Endometrial microvascular endothelial cells (primary cell): Measurements from ENCODE around the gene RPGRIP1. TPM values are rescaled to one million over a fixed set of nuclear protein-coding genes. Genes with fewer than 3 reads are reported as not detected.
"Not testable (repeated sequence)": the region's sequence is repeated elsewhere in the genome, so short reads cannot be mapped to it uniquely, and the experiment has no call there.

Source experiments
- in situ Hi-C: cut with HindIII; loops from 2 replicates; pipeline ENCODE4 v1.10.0; 2017; ENCODE audit warnings: low sequenced_read_pairs, low pct_unique_long_range_greater_than_20kb; ENCODE audit errors: inconsistent ontology term
- total RNA-seq: library from RNA; depleted of rRNA; stranded (reverse); fragments of >200 nt; gene quantifications from one replicate; pipeline ENCODE4 v1.2.3, GENCODE V29; 2015; ENCODE audit errors: inconsistent ontology term

The RPGRIP1 gene
- total RNA-seq, result not detected

GRCh38 chr14:21279783-21280182, at the start of gene RPGRIP1:
TSS of gene RPGRIP1 (plus strand) at chr14:21280083. CDS start at chr14:21287977, 7,894 bp downstream.
- in situ Hi-C loops, result no loop called here

- in situ Hi-C loops, result no loop called here
These were observed 48.7 kb upstream of the RPGRIP1 start for GRCh38 chr14:21231020-21231652.

GRCh38 chr14:21233457-21234076, 46.3 kb upstream of the RPGRIP1 start:
- in situ Hi-C loops, result no loop called here

- in situ Hi-C loops, result no loop called here
These were observed 45.8 kb upstream of the RPGRIP1 start for GRCh38 chr14:21234112-21234511.

GRCh38 chr14:21236948-21237797, 42.7 kb upstream of the RPGRIP1 start:
- in situ Hi-C loops, result no loop called here

- in situ Hi-C loops, result no loop called here
These were observed 40.9 kb upstream of the RPGRIP1 start for GRCh38 chr14:21238823-21239518.

- in situ Hi-C loops, result no loop called here
These were observed 39.5 kb upstream of the RPGRIP1 start for GRCh38 chr14:21240417-21240816.

GRCh38 chr14:21241218-21241819, 38.6 kb upstream of the RPGRIP1 start:
- in situ Hi-C loops, result no loop called here

- in situ Hi-C loops, result no loop called here
These were observed 35.3 kb upstream of the RPGRIP1 start for GRCh38 chr14:21244544-21244943.

- in situ Hi-C loops, result no loop called here
These were observed 34.1 kb upstream of the RPGRIP1 start for GRCh38 chr14:21245813-21246212.

GRCh38 chr14:21248338-21248737, 31.5 kb upstream of the RPGRIP1 start:
- in situ Hi-C loops, result no loop called here

- in situ Hi-C loops, result no loop called here
These were observed 31.0 kb upstream of the RPGRIP1 start for GRCh38 chr14:21248739-21249411.

GRCh38 chr14:21251215-21251614, 28.7 kb upstream of the RPGRIP1 start:
- in situ Hi-C loops, result no loop called here

- in situ Hi-C loops, result no loop called here
These were observed 27.7 kb upstream of the RPGRIP1 start for GRCh38 chr14:21252149-21252548.

GRCh38 chr14:21255385-21256101, 24.3 kb upstream of the RPGRIP1 start:
- in situ Hi-C loops, result no loop called here

GRCh38 chr14:21256102-21256447, 23.8 kb upstream of the RPGRIP1 start:
- in situ Hi-C loops, result not testable (repeated sequence)

GRCh38 chr14:21256539-21257393, 23.1 kb upstream of the RPGRIP1 start:
- in situ Hi-C loops, result no loop called here
